ENCODE results near the gene PLA2G6. TPM values are rescaled to one million over a fixed set of nuclear protein-coding genes. Genes with fewer than 3 reads are reported as not detected.

PLA2G6 gene
- total and polyA plus RNA-seq, 2 of the 13 experiments (the other 11 are each of a cell fraction or from before 2014, with no cell fraction given): 4.8 to 11.5 TPM

DNA sequence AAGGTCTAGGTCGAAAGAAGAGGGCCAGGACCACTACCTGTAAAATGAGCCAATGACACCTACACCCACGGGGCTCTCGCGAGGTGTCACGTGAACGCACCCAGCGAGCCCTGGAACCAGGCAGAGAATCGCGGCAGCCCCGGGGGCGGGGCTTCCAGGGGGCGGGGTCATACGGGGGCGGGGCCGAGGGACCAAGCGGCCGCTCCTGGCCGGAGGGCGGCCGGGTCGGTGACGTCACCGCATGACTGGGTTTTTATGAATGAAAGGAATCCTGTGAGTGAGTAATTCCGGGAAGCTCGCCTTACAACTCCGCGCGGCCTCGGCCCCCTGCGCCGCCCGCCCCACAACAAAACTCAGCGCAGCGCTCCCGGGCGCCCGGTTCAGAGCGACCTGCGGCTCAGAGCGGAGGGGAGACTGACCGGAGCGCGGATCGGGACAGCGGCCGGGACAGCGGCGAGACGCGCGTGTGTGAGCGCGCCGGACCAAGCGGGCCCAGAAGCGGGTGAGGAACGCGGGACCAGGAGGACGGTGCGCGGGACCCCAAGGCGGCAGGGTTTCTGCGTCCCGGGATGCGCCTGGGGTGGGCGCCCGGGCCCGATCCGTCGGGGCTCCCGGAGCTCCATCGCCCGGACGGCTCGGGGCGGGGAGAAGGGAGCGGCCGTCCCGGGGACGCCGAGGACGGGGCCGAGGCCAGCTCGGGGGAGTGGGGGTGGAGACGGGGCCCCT is 20.2 kb upstream of the PLA2G6 start, which contains the start of gene MAFF (continued):
- TF ChIP-seq, protein P1, sequence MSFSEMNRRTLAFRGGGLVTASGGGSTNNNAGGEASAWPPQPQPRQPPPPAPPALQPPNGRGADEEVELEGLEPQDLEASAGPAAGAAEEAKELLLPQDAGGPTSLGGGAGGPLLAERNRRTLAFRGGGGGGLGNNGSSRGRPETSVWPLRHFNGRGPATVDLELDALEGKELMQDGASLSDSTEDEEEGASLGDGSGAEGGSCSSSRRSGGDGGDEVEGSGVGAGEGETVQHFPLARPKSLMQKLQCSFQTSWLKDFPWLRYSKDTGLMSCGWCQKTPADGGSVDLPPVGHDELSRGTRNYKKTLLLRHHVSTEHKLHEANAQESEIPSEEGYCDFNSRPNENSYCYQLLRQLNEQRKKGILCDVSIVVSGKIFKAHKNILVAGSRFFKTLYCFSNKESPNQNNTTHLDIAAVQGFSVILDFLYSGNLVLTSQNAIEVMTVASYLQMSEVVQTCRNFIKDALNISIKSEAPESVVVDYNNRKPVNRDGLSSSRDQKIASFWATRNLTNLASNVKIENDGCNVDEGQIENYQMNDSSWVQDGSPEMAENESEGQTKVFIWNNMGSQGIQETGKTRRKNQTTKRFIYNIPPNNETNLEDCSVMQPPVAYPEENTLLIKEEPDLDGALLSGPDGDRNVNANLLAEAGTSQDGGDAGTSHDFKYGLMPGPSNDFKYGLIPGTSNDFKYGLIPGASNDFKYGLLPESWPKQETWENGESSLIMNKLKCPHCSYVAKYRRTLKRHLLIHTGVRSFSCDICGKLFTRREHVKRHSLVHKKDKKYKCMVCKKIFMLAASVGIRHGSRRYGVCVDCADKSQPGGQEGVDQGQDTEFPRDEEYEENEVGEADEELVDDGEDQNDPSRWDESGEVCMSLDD (CRISPR knock-in tag; IDR thresholded peaks at IDR 0.05; ENCODE audit: borderline replicate concordance): peak; percentile 22; the same call in 1 of the 2 replicates
- TF ChIP-seq, protein P2, sequence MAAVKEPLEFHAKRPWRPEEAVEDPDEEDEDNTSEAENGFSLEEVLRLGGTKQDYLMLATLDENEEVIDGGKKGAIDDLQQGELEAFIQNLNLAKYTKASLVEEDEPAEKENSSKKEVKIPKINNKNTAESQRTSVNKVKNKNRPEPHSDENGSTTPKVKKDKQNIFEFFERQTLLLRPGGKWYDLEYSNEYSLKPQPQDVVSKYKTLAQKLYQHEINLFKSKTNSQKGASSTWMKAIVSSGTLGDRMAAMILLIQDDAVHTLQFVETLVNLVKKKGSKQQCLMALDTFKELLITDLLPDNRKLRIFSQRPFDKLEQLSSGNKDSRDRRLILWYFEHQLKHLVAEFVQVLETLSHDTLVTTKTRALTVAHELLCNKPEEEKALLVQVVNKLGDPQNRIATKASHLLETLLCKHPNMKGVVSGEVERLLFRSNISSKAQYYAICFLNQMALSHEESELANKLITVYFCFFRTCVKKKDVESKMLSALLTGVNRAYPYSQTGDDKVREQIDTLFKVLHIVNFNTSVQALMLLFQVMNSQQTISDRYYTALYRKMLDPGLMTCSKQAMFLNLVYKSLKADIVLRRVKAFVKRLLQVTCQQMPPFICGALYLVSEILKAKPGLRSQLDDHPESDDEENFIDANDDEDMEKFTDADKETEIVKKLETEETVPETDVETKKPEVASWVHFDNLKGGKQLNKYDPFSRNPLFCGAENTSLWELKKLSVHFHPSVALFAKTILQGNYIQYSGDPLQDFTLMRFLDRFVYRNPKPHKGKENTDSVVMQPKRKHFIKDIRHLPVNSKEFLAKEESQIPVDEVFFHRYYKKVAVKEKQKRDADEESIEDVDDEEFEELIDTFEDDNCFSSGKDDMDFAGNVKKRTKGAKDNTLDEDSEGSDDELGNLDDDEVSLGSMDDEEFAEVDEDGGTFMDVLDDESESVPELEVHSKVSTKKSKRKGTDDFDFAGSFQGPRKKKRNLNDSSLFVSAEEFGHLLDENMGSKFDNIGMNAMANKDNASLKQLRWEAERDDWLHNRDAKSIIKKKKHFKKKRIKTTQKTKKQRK (IDR thresholded peaks at IDR 0.05; ENCODE audit: low read length): no peak
- TF ChIP-seq, protein P3, sequence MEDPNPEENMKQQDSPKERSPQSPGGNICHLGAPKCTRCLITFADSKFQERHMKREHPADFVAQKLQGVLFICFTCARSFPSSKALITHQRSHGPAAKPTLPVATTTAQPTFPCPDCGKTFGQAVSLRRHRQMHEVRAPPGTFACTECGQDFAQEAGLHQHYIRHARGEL (CRISPR knock-in tag; IDR thresholded peaks at IDR 0.05): no peak
- TF ChIP-seq, protein P4, sequence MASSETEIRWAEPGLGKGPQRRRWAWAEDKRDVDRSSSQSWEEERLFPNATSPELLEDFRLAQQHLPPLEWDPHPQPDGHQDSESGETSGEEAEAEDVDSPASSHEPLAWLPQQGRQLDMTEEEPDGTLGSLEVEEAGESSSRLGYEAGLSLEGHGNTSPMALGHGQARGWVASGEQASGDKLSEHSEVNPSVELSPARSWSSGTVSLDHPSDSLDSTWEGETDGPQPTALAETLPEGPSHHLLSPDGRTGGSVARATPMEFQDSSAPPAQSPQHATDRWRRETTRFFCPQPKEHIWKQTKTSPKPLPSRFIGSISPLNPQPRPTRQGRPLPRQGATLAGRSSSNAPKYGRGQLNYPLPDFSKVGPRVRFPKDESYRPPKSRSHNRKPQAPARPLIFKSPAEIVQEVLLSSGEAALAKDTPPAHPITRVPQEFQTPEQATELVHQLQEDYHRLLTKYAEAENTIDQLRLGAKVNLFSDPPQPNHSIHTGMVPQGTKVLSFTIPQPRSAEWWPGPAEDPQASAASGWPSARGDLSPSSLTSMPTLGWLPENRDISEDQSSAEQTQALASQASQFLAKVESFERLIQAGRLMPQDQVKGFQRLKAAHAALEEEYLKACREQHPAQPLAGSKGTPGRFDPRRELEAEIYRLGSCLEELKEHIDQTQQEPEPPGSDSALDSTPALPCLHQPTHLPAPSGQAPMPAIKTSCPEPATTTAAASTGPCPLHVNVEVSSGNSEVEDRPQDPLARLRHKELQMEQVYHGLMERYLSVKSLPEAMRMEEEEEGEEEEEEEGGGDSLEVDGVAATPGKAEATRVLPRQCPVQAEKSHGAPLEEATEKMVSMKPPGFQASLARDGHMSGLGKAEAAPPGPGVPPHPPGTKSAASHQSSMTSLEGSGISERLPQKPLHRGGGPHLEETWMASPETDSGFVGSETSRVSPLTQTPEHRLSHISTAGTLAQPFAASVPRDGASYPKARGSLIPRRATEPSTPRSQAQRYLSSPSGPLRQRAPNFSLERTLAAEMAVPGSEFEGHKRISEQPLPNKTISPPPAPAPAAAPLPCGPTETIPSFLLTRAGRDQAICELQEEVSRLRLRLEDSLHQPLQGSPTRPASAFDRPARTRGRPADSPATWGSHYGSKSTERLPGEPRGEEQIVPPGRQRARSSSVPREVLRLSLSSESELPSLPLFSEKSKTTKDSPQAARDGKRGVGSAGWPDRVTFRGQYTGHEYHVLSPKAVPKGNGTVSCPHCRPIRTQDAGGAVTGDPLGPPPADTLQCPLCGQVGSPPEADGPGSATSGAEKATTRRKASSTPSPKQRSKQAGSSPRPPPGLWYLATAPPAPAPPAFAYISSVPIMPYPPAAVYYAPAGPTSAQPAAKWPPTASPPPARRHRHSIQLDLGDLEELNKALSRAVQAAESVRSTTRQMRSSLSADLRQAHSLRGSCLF (CRISPR knock-in tag; IDR thresholded peaks at IDR 0.05; ENCODE audit: borderline replicate concordance): no peak
- TF ChIP-seq KMT2B (CRISPR knock-in tag; IDR thresholded peaks at IDR 0.05): no peak
- TF ChIP-seq, protein P5, sequence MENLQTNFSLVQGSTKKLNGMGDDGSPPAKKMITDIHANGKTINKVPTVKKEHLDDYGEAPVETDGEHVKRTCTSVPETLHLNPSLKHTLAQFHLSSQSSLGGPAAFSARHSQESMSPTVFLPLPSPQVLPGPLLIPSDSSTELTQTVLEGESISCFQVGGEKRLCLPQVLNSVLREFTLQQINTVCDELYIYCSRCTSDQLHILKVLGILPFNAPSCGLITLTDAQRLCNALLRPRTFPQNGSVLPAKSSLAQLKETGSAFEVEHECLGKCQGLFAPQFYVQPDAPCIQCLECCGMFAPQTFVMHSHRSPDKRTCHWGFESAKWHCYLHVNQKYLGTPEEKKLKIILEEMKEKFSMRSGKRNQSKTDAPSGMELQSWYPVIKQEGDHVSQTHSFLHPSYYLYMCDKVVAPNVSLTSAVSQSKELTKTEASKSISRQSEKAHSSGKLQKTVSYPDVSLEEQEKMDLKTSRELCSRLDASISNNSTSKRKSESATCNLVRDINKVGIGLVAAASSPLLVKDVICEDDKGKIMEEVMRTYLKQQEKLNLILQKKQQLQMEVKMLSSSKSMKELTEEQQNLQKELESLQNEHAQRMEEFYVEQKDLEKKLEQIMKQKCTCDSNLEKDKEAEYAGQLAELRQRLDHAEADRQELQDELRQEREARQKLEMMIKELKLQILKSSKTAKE (CRISPR knock-in tag; IDR thresholded peaks at IDR 0.05; ENCODE audit: borderline replicate concordance): 0 out of 2 replicates have a peak, but pooled peaks have one; percentile 10
- no peak for TF ChIP-seq GTF3A (CRISPR knock-in tag; conservative IDR thresholded peaks at IDR 0.05)
- no peak for TF ChIP-seq RARG (CRISPR knock-in tag; IDR thresholded peaks at IDR 0.05; ENCODE audit: low read depth)
- TF ChIP-seq ZNF749 (CRISPR knock-in tag; IDR thresholded peaks at IDR 0.05; ENCODE audit: borderline replicate concordance): no peak
- no peak; the same call in 1 of the 2 replicates for TF ChIP-seq CBFB (CRISPR knock-in tag; IDR thresholded peaks at IDR 0.05)
- TF ChIP-seq PHF20 (CRISPR knock-in tag; IDR thresholded peaks at IDR 0.05): 0 out of 2 replicates have a peak, but pooled peaks have one; percentile 5
- no peak for TF ChIP-seq BRCA1 (CRISPR knock-in tag; IDR thresholded peaks at IDR 0.05)
- peak; percentile 66; the same call in 1 of the 2 replicates for TF ChIP-seq ZNF563 (CRISPR knock-in tag; IDR thresholded peaks at IDR 0.05)
- no peak for TF ChIP-seq FOXK2 (IDR thresholded peaks at IDR 0.05)
- TF ChIP-seq ZNF589 (CRISPR knock-in tag; conservative IDR thresholded peaks at IDR 0.05): no peak; the same call in 1 of the 2 replicates
